CD4-positive, alpha-beta T cell treated with Interleukin-21 for 1 hour (primary cell): Measurements from ENCODE around the gene C3orf18.
"Not testable (repeated sequence)": the region's sequence is repeated elsewhere in the genome, so short reads cannot be mapped to it uniquely, and the experiment has no call there.

Experiments used
- DNase-seq: peaks from one replicate; pipeline ENCODE4 v3.0.0-alpha.2; 2020

The C3orf18 gene

DNA sequence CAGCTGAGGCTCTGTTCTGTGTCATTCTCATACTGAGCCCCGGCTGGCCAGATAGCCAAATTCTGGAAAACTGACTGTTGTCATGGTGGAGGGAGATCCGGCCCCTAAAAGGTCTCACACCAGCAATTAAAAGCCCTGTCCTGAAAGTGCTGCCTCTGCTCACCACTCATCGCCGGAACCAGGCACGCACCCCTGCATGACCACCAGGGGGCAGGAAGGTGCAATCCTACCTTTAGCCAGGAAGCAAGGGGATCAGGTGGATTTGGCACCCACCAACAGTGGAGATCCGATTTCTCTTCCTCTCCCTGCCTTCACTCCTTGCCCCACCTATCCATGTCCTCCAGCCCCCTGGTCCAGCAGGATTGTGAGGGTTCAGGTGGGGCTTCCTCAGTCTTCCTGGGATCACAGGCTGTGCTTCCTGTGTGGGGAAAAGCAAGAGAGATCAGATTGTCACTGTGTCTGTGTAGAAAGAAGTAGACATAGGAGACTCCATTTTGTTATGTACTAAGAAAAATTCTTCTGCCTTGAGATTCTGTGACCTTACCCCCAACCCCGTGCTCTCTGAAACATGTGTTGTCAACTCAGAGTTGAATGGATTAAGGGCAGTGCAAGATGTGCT is 48.0 kb downstream of the C3orf18 start:
- peak; percentile 74 for DNase-seq

DNA sequence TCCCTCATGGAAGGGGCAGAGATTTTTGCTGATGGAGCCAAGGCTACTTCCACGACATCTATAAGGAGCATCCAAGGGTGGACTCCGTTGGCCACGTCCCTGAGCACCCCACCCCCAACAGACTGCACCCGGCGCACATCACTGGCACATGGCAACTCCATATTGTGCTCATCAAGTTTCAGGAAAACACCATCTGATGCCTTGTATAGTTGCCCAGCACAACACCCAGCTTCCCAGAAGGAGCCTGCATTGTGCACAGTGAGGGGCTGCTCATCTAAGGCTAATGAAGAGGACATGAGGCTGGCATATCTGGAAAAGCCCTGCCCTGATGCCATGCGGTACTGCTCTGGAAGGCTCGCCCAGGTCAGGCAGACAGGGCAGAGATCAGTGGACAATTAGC is 49.1 kb downstream of the C3orf18 start:
- DNase-seq, result no peak

DNA sequence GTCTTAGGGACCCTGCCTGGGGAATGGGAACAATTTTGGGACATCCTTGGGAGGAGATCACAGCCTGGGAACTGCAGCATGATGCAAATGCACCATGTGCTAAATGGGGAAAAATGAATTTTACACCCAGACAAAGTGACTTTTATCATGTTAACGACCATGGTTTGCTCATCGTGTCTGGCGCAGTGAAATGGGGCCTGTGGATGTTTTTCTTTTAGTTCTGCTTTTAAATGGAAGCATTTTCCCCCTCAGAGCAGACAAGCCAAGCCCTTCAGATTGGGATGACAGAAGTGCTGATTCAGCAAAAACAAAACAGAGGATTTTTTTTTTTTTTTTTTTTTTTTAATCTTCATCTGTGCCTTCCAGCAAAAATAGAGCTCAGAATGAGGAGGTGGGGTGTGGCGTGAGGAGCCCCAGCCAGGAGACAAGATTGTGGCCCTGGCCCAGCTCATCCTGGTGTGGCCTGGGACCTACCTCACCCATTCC is 49.8 kb downstream of the C3orf18 start:
- DNase-seq, result no peak

DNA sequence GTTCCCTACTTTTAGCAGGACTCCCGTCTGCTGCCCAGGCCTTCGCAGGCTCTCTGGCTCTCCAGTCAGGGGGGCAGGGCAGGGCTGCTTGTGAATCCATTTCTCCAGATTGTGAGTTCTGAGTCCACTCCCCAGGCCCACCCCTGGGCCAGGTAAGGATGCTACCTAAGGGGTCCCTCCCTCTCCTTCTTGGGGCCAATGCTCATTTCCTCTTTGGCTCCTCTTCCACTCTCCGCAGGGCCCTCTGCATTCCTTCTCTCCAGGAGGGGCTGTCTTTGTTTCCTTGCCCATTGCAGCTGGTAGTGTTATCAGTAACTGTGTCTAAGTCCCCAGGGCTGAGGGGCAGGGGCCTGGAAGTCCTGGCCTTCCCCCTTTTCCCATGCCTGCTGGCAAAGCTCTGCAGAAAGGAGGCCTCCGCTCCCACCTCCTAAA is 51.1 kb downstream of the C3orf18 start:
- no peak for DNase-seq

DNA sequence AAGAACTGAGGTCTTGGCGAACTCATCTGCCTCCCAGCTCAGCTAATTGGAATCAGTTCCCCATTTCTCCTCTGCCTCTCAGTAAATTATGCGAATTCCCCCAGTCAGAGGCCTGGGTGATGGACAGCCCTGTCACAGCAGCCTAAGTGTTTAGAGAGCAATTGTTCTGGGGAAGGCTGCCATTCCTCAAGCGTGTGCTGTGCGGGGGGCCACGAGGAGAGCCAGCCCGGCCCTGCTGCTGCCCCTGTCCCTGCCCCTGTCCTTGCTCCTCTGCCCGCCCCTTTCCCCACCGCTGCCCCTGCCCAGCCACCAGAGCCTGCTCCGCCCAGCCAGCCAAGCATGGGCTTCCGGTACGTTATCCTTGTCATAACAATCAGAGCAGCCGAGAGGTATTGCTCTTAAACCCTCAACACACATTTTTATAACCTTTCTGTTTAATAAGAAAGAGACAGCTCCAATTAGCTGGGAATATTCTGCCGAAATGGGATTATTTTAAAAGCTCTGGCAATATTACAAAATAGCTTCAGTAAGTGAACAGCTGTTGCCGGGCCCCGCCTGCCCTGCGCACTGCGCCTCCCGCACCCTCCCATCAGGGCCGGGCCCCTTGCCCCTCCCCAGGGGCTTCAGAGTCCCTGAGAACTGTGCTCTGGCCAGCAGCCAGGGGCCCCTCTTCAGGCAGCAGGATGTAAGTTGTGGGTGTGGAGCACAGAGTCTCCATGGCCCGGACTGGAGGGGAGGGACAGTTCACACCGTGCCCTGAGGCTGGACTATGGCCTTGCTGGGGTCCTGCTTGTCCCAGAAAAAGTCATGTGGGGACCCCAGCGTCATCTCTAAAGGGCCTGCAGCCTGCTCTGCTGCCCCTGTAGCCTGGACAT is 51.7 kb downstream of the C3orf18 start:
- DNase-seq, result no peak

DNA sequence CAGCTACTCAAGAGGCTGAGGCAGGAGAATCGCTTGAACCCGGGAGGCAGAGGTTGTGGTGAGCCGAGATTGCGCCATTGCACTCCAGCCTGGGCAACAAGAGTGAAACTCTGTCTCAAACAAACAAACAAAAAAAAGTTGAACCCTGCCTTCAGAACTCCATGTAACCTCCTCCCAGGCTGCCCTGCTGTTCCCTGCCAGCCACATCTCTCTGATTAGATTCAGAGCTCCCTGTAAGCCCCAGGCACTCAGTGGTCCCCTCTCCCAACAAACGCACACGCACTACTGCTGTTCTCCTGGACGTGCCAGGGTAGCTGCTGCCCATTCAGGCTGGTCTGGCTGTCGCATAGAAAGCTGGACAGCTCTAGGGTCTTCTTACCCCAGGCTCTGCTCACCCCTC is 54.6 kb downstream of the C3orf18 start:
- not testable (repeated sequence) for DNase-seq

DNA sequence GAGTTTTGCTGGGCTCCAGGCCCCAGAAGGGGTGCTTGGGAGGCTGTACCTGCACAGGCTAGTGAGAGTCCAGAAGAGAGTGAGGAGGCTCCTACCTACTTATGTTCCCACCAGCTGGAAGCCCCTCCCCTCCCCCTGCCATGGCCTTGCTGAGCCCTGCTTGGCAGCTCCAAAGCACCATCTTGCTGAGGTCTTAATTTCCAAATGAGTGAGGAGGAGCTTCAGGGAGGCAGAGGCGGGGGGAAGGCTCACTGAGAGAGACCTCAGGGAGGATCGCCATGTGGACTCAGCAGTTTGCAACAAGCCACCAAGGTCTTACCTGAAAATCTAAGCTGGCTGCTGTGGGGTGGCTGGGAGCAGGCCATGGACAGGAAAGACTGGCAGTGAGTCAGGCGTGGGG is 55.4 kb downstream of the C3orf18 start:
- no peak for DNase-seq

DNA sequence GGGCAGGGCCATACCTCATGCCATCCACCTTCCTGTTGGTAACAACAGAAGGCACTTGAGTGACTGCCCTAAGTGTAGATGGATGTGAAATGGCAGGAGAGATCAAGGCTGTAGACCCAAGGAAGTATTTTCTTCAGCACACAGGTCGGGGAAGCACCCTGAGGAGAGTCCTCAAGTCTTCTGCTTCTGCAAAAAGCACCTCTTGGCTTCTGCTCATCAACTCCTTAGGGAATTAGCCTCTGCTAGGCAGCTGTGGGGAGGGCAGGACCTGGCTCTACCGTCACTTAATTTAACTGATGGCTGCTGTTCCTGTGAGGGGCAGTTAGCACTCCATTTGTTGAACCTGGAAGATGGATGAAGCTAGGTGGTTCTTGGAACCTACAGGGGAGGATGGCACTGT is 57.2 kb downstream of the C3orf18 start:
- no peak for DNase-seq

DNA sequence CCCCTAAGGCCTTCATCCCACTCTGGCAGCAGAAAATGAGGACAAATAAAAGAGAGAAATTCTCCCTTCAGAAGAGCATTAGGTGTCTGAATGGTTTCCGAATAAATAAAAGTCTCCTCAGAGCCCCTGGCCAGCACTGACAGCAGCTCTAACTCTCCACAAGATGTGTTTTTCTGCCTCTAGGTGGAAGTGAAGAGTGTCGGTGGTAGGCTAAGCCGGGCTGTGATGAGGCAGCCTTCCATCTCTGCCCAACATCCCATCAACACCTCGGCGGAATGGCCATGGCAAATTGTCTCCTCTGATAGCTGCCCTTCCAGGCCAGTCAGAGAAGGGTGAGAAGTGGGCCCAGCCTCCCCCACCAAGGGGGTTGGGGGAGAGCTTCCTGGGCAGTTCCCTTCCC is 57.8 kb downstream of the C3orf18 start:
- DNase-seq, result no peak

DNA sequence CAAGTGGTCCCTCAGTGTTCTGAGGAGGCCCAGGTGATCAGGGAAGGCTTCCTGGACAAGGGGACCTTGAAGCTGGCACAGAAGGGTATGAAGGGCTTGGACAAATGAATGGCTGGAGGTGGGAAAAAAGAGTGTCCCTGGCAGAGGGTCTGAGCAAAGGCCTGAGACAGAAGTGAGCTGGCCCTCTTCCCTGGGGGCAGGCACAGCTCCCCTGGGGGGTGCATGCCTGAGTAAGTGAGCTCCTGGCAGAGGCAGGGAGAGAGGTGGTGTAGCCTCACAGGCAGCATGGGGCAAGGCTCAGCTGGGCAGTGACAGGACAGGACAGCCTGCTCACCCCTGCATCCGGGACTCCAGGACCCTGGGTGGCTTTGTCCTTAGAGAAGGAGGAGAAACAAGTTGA is 58.7 kb downstream of the C3orf18 start:
- DNase-seq, result no peak
